ENCODE data around the gene LCE3A. TPM values are rescaled to one million over a fixed set of nuclear protein-coding genes. Genes with fewer than 3 reads are reported as not detected.

The LCE3A gene
- total RNA-seq (2022; extraction: Qiagen RNA extraction) = not detected in 5 replicates

GRCh38 chr1:152622803-152623202 is at the start of gene LCE3A:
Gene LCE3A, minus strand, starts transcription at chr1:152623103. Its CDS starts 0 bp downstream, at chr1:152623103.

GRCh38 chr1:152663098-152663497 is 40.2 kb upstream of the LCE3A start, which contains the start of gene LCE2D:
Gene LCE2D, plus strand, starts transcription at chr1:152663380. Its CDS starts 726 bp downstream, at chr1:152664106.

GRCh38 chr1:152613511-152613910 is 9.4 kb downstream of the LCE3A start, which contains the start of gene LCE3B:
Gene LCE3B, plus strand, starts transcription at chr1:152613811. Its CDS starts 0 bp downstream, at chr1:152613811.

GRCh38 chr1:152599934-152600333 is 23.0 kb downstream of the LCE3A start, which contains the start of gene LCE3C:
Gene LCE3C, plus strand, starts transcription at chr1:152600234. Its CDS starts 498 bp downstream, at chr1:152600732.

GRCh38 chr1:152580433-152580832 is 42.5 kb downstream of the LCE3A start, which contains the start of gene LCE3D:
Gene LCE3D, minus strand, starts transcription at chr1:152580516. Its CDS starts 580 bp downstream, at chr1:152579936.

Other genes with a start within 250 kb of the LCE3A start
- gene CRNN, start 208.8 kb downstream of the LCE3A start, total RNA-seq (2022; extraction: Qiagen RNA extraction) = not detected in 5 replicates
- gene LCE5A, start 112.3 kb downstream of the LCE3A start, total RNA-seq (2022; extraction: Qiagen RNA extraction) = not detected in 5 replicates
- 0.26 to 0.75 TPM (median 0.74 TPM) in 3 of 5 replicates, not detected in the others for gene CRCT1, start 108.6 kb downstream of the LCE3A start, total RNA-seq (2022; extraction: Qiagen RNA extraction)
- 0.30 to 0.54 TPM in 2 of 5 replicates, not detected in the others for gene LCE3E, start 56.3 kb downstream of the LCE3A start, total RNA-seq (2022; extraction: Qiagen RNA extraction)
- gene LCE3D, start 42.6 kb downstream of the LCE3A start, total RNA-seq (2022; extraction: Qiagen RNA extraction) = 1.7 to 2.7 TPM (median 2.3 TPM) in 5 replicates
- not detected in 5 replicates for gene LCE3C, start 22.9 kb downstream of the LCE3A start, total RNA-seq (2022; extraction: Qiagen RNA extraction)
- gene LCE3B, start 9.3 kb downstream of the LCE3A start, total RNA-seq (2022; extraction: Qiagen RNA extraction) = not detected in 5 replicates
- gene LCE2D, start 40.3 kb upstream of the LCE3A start, total RNA-seq (2022; extraction: Qiagen RNA extraction) = not detected in 5 replicates
- gene LCE2C, start 52.2 kb upstream of the LCE3A start, total RNA-seq (2022; extraction: Qiagen RNA extraction) = not detected in 5 replicates
- gene LCE2B, start 63.0 kb upstream of the LCE3A start, total RNA-seq (2022; extraction: Qiagen RNA extraction) = not detected in 5 replicates
- gene LCE2A, start 75.2 kb upstream of the LCE3A start, total RNA-seq (2022; extraction: Qiagen RNA extraction) = not detected in 5 replicates
- gene LCE4A, start 85.1 kb upstream of the LCE3A start, total RNA-seq (2022; extraction: Qiagen RNA extraction) = not detected in 5 replicates
- gene KPRP, start 134.9 kb upstream of the LCE3A start, total RNA-seq (2022; extraction: Qiagen RNA extraction) = not detected in 5 replicates
- not detected in 5 replicates for gene LCE1F, start 152.0 kb upstream of the LCE3A start, total RNA-seq (2022; extraction: Qiagen RNA extraction)
- 0.18 TPM in 1 of 5 replicates, not detected in the others for gene LCE1E, start 163.2 kb upstream of the LCE3A start, total RNA-seq (2022; extraction: Qiagen RNA extraction)
- gene LCE1D, start 173.6 kb upstream of the LCE3A start, total RNA-seq (2022; extraction: Qiagen RNA extraction) = not detected in 5 replicates
- gene LCE1C, start 183.5 kb upstream of the LCE3A start, total RNA-seq (2022; extraction: Qiagen RNA extraction) = not detected in 5 replicates
- not detected in 5 replicates for gene LCE1B, start 188.9 kb upstream of the LCE3A start, total RNA-seq (2022; extraction: Qiagen RNA extraction)
- not detected in 5 replicates for gene LCE1A, start 204.4 kb upstream of the LCE3A start, total RNA-seq (2022; extraction: Qiagen RNA extraction)
- not detected in 5 replicates for gene LCE6A, start 219.8 kb upstream of the LCE3A start, total RNA-seq (2022; extraction: Qiagen RNA extraction)
- not detected in 5 replicates for gene LCE7A, start 236.9 kb upstream of the LCE3A start, total RNA-seq (2022; extraction: Qiagen RNA extraction)

All from A549 treated with Mapracorat at 1 μM for 4 hours (cell line).